CD4-positive, alpha-beta T cell treated with Interferon gamma for 1 hour (primary cell): ENCODE data around the gene EGLN3.
"Not testable (repeated sequence)": the region's sequence is repeated elsewhere in the genome, so short reads cannot be mapped to it uniquely, and the experiment has no call there.

Source experiments
- DNase-seq: peaks from one replicate; pipeline ENCODE4 v3.0.0-alpha.2; 2020

The EGLN3 gene

DNA sequence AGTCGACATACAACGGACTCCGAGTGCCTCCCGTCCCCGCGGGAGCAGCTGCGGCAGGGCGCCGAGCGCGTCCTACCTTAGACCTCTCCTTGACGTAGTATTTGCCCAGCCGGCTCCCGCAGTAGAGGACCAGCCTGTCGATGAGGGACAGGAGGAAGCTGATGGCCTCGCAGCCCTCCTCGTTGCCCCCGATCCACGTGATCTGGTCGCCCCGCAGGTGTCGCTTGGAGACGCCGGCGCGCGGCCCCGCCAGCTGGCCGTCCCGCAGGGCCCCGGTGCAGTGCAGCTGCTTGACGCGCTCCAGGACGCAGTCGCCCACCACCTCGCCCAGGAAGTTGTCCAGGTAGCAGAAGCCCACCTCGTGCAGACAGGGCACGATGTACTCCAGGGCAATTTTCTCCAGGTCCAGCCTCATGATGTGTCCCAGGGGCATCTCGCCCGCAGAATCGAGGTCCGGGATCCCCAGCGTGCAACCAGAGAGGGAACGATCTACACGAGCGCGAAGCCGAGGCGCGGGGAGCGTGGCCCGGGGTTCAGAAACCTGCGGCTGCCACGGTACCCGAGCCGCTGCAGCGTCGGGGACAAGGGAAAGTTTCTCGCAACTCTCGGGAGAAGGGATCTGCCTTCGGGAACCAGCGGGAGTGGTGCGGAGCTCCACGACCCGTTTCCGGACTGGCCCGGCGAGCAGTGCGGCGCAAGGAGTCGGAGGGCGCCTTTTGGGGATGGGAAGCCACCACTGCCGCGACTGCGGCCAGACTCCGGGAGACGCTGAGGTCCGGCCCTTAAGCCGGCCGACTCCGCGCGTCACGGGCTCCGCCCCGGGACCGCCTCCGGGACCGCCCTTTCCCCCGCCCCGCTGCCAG is at the start of gene EGLN3:
Gene EGLN3 (minus strand): TSS at position 755 of the 863 bp plus-strand sequence. CDS start 322 bp downstream, at position 433.
- DNase-seq: peak; percentile 34

DNA sequence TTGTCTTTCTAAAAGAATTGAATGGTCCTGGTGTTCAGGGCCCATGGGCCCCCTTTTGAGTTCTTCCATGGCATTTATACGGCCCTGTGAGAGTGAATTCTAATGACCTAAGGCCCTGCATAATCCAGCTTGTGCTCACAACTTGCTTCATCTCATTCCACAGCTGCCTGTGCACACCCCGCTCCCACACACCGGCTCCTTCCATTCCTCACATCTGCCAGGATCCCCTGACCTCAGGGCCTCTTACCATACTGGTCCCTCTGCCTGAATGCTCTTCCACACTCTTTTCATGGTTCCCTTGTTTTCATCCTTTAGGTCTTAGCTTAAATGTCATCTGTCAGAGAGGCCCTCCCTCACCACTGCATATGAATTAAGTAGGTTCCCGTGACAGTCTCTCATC is 49.5 kb upstream of the EGLN3 start:
- DNase-seq: no peak

DNA sequence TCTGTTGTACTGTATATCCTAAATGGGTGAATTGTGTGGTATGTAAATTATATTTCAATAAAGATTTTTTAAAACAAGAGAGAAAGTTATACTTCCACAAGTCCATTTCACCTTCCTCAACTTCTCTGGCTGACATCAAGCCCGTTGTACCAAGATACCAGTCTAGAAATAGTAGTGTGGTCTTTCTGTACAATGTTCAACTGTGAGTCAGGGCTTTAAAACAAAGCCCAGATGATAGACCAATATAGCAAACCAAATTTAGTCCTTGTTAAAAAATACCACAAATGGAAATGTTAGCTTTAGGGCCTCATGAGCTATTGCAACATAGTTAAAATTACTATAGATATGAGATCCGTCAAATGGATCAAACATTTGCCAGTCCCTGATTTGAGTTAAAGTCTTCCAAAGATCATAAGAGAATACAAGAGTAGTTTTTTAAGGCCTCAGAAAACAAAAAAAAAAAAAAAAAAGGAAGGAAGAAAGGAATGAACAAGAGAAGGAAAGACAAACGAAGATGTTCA is 49.0 kb upstream of the EGLN3 start:
- no peak for DNase-seq

DNA sequence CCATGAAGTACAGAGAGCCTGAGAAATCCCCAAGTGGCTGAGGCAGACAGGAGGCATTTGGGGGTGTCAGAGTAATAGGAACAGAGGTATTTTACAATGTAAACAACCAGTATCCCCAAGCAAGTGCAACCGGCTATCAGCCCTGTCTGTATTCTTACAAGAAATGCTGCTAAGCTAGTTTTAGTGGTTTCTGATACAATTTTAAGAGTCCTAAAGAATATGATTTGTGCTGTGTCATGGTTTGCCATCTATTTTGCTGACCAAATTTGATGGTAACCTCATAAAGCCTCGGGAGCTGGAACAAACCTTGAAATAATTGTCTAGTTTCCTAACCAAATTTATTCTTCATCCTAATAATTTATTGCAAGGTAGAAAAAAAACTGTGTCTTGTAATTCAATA is 46.7 kb upstream of the EGLN3 start:
- no peak for DNase-seq

DNA sequence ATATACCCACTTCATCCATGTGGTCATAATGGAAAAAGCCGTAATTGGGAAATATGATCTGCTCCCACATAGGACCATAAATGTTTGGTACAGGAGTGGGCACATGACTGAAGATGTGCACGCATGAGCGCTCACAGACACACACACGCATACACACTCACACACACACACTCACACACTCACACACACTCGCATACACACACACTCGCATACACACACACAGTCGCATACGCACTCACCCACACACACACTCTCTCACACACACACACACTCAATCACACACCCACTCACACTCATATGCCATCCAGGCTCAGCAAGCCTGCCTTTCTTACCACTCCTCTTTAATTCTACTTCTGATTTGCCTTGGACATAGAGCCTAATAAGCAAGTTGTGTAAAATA is 45.6 kb upstream of the EGLN3 start:
- DNase-seq: no peak

DNA sequence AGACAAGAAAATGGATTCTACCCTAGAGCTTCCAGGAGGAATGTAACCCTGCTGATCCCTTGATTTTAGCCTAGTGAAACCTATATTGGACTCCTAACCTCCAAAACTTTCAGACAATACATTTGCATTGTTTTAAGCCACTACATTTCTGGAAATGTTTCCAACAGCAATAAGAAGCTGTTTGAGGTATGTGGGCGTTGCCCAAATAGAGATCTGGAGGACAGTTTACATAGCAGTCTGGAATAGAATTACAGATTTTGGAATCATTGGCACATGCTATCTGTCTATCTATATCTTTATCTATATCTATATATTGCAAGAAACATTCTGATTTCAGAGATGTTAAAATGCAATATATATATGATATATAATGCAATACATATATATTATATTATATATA is 42.4 kb upstream of the EGLN3 start:
- DNase-seq: no peak

DNA sequence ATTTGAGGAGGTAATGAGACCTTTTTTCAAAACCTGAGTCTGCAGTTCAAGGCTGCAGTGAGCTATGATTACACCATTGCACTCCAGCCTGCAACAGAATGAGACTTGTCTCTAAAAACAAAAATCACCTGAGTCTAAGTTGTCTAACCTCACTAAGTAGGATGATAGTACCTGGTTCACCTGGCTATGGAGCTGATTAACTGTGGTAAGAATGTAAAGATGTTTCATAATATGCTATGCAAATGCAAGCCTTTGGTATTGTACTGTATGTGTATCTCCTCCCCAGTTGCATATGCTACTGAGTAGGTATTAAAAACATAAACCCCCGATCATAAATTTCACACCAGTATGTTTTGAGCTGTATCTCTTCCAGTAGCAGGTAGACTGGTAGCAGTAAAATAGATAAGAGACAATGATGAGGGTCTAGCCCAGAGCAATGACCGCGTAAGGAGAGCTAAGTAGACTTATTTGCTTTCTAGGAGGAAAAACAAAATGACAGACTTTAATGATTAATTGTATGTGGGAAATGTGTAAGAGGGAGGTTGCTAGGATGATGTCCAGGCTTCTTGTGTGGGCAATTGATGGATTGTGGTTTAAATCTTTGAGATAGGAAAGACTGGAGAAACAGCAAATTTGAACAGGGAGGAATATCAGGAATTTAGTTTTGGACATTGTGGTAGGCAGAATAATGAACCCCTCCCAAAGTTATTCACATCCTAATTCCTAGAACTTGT is 41.6 kb upstream of the EGLN3 start:
- DNase-seq: no peak

DNA sequence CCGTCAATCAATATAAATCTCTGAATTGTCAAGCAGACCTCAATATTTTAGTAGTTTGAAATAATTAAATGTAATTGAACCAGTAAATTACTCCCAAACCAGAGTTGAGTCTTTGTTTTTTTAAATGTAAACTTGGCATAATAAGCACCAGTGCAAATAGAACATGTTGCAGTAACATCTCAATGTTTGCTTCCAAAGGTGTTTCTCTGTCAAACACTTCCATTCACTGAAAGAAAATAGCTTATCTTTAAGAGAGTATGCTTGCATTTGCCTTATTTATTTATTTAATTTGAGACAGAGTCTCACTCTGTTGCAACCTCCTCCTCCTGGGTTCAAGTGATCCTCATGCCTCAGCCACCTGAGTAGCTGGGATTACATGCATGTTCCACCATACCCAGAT is 39.9 kb upstream of the EGLN3 start:
- DNase-seq: no peak

DNA sequence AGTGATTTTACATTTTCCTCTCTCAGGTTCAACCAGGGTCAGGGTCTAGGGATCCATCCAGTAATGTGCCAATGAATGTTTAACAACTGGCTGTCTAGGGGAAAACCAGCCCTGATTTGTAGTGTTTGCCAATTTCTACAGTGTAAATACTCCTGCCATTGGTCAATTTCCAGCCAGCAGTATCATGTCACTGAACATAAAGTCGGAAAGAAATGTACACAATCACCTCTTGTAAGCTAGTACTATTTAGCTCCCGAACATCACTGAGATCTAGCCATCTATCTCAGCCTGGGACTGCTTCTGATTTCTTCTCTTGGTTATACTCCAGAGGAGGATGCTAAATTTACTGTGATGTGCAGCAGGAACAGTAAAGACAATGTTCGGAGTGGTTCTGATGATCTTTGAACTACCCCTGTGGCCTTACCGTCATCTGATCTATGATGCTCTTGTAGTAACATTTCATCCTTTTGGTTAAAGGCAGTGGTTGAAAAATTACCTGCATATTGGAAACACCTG is 36.7 kb upstream of the EGLN3 start:
- DNase-seq: no peak

DNA sequence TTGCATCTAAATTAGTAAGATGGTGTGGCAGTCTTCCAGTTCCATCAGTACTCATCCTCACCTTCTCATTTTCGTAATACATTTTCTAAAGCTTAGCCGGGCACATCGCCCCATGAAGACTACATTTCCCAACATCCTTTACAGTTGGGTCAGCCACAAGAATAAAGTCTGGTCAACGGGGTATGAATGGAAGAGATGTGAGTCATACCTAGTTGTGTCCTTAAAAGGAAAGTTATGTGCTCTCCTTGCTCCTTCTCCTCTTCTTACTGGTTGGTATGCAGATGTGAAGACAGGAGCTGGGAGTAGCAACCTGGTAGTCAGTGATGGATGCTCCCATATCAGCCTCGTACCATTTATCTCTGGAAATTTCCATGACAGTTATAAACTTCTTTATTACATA is 35.9 kb upstream of the EGLN3 start:
- no peak for DNase-seq

DNA sequence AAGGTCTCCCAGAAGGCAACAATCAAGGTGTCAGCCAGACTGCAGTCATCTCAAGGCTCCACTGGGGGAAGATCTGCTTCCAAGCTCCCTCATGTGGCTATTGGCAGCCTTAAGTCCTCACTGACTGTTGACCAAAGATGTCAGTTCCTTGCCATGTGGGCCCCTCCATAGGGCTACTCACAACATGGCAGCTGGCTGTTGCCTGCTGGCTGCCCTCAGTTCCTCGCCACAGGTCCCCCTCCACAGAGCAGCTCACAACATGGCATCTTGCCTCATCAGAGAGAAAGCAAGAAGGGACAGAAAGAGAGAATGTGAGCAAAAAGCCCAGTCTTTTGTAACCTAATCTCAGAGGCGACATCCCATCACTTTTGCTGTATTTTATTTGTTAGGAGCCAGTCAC is 34.4 kb upstream of the EGLN3 start:
- DNase-seq: no peak

DNA sequence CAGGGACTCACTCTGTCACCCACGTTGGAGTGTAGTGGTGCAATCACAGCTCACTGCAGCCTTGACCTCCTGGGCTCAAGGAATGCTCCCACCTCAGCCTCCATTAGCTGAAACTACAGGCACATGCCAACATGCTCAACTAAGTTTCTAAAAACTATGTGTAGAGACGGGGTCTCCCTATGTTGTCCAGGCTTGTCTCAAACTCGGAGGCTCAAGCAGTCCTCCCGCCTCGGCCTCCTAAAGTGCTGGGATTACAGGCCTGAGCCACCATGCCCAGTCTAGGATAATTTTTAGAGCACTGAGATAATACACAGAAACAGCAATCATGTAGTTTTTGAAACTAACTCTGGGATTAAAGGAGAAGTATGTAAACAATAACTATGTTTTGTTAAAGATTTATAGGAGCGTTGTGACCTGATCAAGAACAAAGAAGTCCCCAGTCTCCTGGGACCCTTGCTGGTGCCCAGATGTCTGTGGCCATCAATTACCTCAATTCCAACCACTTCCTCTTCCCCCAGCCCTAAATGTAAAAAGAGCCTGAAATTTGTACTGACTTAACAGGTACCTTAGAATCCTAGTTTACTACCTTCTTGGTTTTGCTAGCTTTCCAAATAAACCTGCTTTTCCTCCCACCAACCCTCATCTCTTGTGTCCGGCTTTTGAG is 28.9 kb upstream of the EGLN3 start:
- DNase-seq: no peak

DNA sequence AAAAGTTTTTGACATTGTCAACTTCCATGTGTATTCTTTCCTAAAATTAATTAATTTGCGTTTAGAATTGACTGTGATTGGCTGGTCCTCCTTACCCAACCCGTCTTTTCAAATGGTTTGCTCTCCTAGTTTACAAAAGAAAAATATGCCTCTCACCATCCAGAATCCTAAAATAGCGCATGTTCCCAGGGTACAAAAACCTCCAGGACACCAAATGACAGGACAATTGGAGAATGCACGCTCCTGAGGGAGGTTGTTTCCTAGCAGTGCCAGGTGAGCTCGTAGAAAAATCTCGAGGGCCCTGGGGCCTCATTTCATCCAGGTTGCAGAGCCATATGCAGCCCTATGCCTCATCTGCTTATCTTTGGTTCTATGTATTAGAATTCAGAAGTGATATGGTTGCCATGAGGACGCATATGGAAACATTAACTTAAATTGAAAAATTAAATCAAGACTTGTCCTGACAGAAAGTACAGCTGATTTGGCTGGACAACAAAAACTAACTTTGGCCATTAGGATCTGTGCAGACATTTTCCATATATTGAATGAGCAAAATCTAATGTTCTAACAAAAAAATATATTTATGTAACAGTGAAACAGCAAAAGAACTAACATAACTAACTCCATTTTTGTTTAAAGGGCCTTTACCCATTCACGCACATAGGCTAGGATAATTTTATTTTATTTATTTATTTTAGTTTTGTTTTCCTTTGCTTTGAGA is 28.2 kb upstream of the EGLN3 start:
- DNase-seq: no peak

DNA sequence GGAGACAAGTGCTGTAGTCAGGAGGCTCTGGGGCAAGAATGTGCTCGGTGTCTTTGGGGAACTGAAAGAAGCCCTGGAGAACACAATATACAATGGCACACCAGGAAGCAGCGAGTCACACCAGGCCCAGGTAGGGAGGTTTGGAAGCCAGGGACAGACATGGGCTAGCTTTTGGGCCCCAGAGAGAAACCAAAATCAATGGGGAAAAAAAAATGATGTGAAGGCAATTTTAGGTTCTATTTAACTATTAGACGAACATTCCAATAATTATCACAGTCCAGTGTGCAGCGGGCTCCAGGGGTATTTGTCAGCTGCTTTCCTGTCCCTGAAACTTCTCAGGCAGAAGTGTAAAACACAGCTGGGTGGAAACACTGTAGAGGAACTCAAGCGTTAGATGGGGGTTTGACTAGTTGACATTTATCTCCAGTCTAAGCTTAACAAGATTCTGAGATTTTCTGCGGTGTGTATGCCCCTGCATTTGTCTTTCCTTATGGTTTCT is 21.8 kb upstream of the EGLN3 start:
- no peak for DNase-seq

DNA sequence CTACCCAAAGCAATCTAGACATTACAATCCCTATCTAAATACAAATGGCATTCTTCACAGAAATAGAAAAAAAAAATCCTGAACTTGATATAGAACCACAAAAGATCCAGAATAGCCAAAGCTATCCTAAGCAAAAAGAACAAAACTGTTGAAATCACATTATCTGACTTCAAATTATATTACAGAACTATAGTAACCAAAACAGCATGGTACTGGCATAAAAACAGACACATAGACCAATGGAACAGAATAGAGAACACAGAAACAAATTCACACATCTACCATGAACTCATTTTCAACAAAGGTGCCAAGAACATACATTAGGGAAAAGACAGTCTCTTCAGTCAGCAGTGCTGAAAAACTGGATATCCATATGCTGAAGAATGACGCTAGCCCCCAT is 19.0 kb upstream of the EGLN3 start:
- DNase-seq: not testable (repeated sequence)

DNA sequence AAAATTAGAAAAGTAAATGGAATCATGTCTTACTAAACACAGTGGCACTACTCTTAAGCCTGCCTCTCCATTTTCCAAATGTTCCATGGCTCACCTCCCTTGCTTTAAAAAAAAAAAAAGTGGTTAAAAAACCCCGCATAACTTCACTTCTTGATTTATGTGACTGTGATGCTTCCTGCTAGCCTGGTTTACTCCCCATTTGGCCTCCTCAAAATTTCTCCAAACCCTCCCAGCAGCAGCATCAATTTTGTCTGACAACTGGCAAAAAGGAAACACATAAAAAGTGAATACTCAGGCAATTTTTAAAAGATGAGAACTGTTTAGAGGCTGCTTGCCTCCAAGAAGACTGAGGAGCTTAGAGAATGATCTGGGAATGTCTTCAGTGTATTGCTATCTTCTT is 17.8 kb upstream of the EGLN3 start:
- DNase-seq: no peak

DNA sequence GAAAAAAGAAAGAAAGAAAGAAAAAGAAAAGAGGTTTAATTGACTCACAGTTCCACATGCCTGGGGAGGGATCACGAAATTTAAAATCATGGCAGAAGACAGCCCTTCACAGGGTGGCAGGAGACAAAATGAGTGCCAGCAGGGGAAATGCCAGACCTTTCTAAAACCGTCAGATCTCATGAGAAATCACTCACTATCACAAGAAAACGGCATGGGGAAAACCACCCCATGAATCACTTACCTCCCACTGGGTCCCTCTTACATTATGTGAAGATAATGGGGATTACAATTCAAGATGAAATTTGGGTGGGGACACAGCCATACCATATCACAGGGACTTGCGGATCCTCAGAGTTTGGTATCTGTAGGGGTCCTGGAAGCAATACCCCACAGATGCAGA is 16.3 kb upstream of the EGLN3 start:
- DNase-seq: no peak

DNA sequence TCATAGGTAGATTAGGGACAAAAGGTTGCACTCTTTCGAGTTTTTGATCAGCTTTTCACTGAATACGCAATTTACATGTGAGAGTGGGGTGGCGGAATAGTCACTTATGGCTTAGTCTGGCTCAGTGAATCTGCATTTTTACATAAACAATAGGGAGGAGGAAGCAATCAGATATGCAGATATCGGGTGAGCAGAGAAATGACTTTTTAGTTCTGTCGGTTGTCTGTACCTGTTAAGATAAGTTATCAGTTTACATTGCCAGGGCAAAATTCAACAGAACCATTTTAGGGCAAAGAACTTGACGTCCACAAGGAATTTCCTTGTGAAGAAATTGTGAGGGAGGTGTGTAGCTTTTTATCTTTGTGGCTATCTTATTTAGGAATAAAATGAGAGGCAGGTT is 15.4 kb upstream of the EGLN3 start:
- DNase-seq: no peak

DNA sequence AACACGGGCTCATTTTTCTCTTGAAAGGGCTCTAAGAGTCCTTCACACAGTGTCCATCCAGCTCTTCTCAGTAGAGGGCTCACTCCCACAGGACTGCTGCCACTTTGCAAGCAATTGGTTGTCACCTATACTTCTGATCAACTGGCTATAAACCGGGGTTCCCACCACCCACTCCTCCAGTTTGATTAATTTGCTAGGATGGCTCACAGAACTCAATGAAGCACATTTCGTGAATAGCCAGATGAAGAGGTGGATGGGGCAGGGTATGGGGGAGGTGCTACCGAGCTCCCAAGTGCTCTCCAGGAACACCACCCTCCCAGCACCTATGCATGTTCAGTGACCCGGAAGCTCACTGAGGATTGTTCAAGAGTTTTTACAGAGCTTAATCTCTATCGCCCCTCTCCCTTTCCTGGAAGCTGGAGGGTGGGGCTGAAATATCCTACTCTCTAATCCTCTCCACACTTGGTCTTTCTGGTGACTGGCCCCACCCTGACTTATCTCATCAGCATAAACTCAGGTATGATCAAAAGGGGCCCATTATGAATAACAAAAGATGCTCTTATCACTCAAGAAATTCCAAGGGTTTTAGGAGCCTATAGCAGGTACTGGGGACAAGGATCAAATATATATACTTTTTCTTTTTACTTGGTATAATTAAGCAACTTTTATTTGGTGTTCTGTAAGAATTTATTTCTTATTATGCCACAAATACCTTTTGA is 13.9 kb upstream of the EGLN3 start:
- no peak for DNase-seq

DNA sequence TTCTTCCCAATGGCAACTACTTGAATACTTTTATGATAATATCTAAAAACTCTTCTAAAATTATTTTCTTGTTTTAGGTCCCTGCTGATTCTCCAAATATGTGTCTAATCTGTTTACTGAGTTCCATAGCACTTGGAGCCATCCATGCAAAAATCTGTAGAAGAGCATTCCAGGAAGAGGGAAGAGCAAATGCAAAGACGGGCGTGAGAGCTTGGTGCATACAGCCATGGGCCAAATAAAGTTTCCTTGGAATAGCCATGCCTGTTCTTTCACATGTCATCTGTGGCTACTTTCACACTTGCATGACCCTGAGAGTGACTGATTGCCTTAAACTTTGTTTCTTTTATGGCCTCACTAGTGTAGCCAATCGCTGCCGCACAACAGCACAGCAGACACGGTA is 13.0 kb upstream of the EGLN3 start:
- DNase-seq: no peak

DNA sequence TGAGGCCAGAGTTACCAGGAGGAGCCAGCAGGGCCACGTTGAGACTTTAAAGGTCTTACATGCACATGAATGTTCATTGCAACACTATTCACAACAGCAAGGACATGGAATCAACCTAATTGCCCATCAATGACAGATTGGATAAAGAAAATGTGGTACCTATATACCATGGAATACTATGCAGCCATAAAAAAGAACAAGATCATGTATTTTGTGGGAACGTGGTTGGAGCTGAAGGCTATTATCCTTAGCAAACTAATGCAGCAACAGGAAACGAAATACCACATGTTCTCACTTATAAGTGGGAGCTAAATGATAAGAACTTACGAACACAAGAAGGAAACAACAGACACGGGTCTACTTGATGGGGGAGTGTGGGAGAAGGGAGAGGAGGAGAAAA is 11.6 kb upstream of the EGLN3 start:
- DNase-seq: not testable (repeated sequence)

DNA sequence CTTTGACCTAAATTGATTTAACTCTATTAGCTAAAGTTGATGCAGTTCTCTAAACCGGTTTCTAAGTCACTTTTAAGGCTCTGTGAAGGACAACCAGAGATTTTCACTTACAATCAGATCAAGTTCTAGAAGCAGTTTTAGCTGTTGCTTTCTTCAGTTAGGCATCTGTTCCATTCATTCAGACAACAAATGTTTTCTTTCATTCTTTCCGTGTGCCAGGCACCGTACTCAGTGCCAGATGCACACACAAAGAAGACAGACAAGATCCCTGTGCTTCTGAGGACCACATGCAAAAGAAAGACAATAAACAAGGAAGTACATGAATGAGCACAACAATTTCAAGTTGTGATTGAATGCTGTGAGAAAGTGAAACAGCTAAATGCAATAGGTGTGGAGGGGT is 11.1 kb upstream of the EGLN3 start:
- DNase-seq: no peak
